ENCODE measurements around the gene DSCAML1. TPM values are rescaled to one million over a fixed set of nuclear protein-coding genes. Genes with fewer than 3 reads are reported as not detected.

DSCAML1 gene
- total RNA-seq, 1 experiment from 2014 or later = not detected

DNA sequence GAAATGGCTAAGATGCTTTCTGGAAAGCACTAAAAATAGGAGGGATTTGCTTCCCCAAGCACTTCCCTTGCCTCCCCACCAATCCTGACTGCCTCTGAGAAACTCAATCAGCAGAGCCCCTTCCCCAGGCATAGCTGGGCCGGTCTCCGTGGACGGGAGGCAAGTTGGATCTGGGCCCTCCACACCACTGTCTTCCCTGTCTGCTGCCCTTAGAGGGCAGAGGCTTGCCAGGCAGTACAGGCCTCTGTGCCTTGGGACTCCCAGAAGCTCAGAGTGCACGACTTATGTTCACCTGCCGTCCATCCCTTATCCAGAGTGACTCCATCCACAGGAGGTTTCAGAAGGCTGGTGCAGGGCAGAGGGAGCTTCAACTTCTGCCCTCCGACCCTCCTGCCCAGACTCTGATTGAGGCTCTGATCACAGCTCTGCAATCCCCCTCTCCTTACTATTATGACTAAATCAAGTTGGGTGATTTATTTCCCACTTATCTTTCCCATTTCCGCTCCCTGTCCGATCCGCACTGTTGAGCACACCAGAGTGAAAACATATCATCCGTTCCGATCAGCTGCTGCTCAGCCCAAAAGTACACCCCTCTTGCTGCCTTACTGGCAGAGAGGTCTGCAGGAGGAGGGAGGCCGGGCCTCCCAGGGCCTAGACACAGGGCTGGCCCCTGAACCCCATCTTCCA lies 71.8 kb downstream of the DSCAML1 start:
- no peaks in the 10 kb centered on the region for H4K20me1 ChIP-seq (ENCODE audit: insufficient read depth)
- H3K4me3 ChIP-seq (replicated peaks in 1 of 2; ENCODE audit: low read depth in 1 of 2, low read length in 2 of 2) = no peak overlapping the region
- no peak overlapping the region for H3K27ac ChIP-seq (ENCODE audit: low read depth, low read length)
- H2AFZ ChIP-seq (ENCODE audit: low read depth, low read length, poor library complexity, severe bottlenecking) = no peak overlapping the region
- no peaks in the 10 kb centered on the region for H3K79me2 ChIP-seq (ENCODE audit: insufficient read depth, low read length)
- POLR2A ChIA-PET = no interaction called here
- no peak for DNase-seq (ENCODE audit: low read depth, low spot score)
- peaks cover 28% of the 10 kb centered on the region for H3K27me3 ChIP-seq (ENCODE audit: insufficient read depth, low read length)
- RAD21 ChIA-PET (ENCODE audit: low non-redundant PET in 1 of 2, low total read pairs in 2 of 2, uncharacterized antibody in 2 of 2, unreplicated experiment in 2 of 2) = no interaction called here
- no peaks in the 10 kb centered on the region for H3K9me3 ChIP-seq (ENCODE audit: control insufficient read depth in 1 of 2, insufficient read depth in 1 of 2, low read depth in 1 of 2, low read length in 2 of 2)
- no peaks in the 10 kb centered on the region for H3K36me3 ChIP-seq (ENCODE audit: control insufficient read depth in 1 of 2, insufficient read depth in 2 of 2, low read length in 2 of 2)
- intact Hi-C loops (cut with micrococcal nuclease) = no loop called here
- no peak overlapping the region for H3K9ac ChIP-seq (ENCODE audit: low read length)
- no peaks in the 10 kb centered on the region for H3K4me1 ChIP-seq (ENCODE audit: control insufficient read depth in 1 of 2, insufficient read depth in 2 of 2, low read length in 2 of 2)
- TF ChIP-seq TCF7L2 (IDR thresholded peaks at IDR 0.05; ENCODE audit: borderline replicate concordance, extremely low read depth, insufficient read depth, insufficient read length) = no peak
- TF ChIP-seq ZNF274 (IDR thresholded peaks at IDR 0.05; ENCODE audit: low read depth, low read length) = no peak
- no peak for TF ChIP-seq EZH2phosphoT487 (IDR thresholded peaks at IDR 0.05; ENCODE audit: borderline replicate concordance)
- TF ChIP-seq SRF (IDR thresholded peaks at IDR 0.05; ENCODE audit: low read depth) = no peak
- TF ChIP-seq, protein P1, sequence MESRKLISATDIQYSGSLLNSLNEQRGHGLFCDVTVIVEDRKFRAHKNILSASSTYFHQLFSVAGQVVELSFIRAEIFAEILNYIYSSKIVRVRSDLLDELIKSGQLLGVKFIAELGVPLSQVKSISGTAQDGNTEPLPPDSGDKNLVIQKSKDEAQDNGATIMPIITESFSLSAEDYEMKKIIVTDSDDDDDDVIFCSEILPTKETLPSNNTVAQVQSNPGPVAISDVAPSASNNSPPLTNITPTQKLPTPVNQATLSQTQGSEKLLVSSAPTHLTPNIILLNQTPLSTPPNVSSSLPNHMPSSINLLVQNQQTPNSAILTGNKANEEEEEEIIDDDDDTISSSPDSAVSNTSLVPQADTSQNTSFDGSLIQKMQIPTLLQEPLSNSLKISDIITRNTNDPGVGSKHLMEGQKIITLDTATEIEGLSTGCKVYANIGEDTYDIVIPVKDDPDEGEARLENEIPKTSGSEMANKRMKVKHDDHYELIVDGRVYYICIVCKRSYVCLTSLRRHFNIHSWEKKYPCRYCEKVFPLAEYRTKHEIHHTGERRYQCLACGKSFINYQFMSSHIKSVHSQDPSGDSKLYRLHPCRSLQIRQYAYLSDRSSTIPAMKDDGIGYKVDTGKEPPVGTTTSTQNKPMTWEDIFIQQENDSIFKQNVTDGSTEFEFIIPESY (IDR thresholded peaks at IDR 0.05; ENCODE audit: extremely low read depth, insufficient replicate concordance, low read length) = no peak
- TF ChIP-seq, protein P2, sequence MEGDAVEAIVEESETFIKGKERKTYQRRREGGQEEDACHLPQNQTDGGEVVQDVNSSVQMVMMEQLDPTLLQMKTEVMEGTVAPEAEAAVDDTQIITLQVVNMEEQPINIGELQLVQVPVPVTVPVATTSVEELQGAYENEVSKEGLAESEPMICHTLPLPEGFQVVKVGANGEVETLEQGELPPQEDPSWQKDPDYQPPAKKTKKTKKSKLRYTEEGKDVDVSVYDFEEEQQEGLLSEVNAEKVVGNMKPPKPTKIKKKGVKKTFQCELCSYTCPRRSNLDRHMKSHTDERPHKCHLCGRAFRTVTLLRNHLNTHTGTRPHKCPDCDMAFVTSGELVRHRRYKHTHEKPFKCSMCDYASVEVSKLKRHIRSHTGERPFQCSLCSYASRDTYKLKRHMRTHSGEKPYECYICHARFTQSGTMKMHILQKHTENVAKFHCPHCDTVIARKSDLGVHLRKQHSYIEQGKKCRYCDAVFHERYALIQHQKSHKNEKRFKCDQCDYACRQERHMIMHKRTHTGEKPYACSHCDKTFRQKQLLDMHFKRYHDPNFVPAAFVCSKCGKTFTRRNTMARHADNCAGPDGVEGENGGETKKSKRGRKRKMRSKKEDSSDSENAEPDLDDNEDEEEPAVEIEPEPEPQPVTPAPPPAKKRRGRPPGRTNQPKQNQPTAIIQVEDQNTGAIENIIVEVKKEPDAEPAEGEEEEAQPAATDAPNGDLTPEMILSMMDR (IDR thresholded peaks at IDR 0.05 in 2 of 3, conservative IDR thresholded peaks at IDR 0.05 in 1 of 3; ENCODE audit: borderline replicate concordance in 1 of 3, insufficient read depth in 1 of 3, low read depth in 2 of 3, low read length in 2 of 3) = no peak
- TF ChIP-seq, protein P3, sequence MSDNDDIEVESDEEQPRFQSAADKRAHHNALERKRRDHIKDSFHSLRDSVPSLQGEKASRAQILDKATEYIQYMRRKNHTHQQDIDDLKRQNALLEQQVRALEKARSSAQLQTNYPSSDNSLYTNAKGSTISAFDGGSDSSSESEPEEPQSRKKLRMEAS (IDR thresholded peaks at IDR 0.05) = no peak
- no peak for TF ChIP-seq POLR2A (IDR thresholded peaks at IDR 0.05; ENCODE audit: borderline replicate concordance, extremely low read depth, insufficient read depth, insufficient read length)
- TF ChIP-seq CEBPB (IDR thresholded peaks at IDR 0.05; ENCODE audit: low read depth) = no peak
- no peak for TF ChIP-seq EGR1 (IDR thresholded peaks at IDR 0.05; ENCODE audit: low read depth)
- TF ChIP-seq ELF1 (IDR thresholded peaks at IDR 0.05; ENCODE audit: borderline replicate concordance, low read depth) = no peak
- TF ChIP-seq YY1 (IDR thresholded peaks at IDR 0.05; ENCODE audit: extremely low read depth, insufficient replicate concordance, low read depth, low read length) = no peak
- TF ChIP-seq, protein P4, sequence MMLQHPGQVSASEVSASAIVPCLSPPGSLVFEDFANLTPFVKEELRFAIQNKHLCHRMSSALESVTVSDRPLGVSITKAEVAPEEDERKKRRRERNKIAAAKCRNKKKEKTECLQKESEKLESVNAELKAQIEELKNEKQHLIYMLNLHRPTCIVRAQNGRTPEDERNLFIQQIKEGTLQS (IDR thresholded peaks at IDR 0.05) = no peak
- TF ChIP-seq ZFX (IDR thresholded peaks at IDR 0.05) = no peak
- no peak for TF ChIP-seq EZH2 (IDR thresholded peaks at IDR 0.05)
- TF ChIP-seq SIN3A (IDR thresholded peaks at IDR 0.05; ENCODE audit: low read depth) = no peak
- CTCF ChIA-PET = no interaction called here
- ATAC-seq = no peak
- H3K4me2 ChIP-seq (ENCODE audit: low read length) = no peak overlapping the region
- no TSS peak for BruUV-seq (replicated peaks)
- no peaks in the 10 kb centered on the region for H3K9me2 ChIP-seq (ENCODE audit: insufficient read depth)

All from HCT116 (cell line).